Testis (tissue), 2 donors: ENCODE data around the gene VIL1.

ENCODE experiments used
- POLR2A ChIP-seq: fragments of 450-650 bp; IDR thresholded peaks from one replicate; pipeline ENCODE4 v1.6.1; 2017; ENCODE audit warnings: antibody characterized with exemption, mild to moderate bottlenecking, moderate library complexity
- TF ChIP-seq, protein P1 (sequence below), 3 experiments: fragments of 450-650 bp in 2 of 3; fragments of 200-600 bp in 1 of 3; sonication (generic) in 1 of 3; IDR thresholded peaks; one replicate each; pipeline ENCODE4 v1.5.1; 2016 to 2019; ENCODE audit warnings: antibody characterized with exemption in 3 of 3, mild to moderate bottlenecking in 2 of 3, moderate library complexity in 1 of 3

DNA sequence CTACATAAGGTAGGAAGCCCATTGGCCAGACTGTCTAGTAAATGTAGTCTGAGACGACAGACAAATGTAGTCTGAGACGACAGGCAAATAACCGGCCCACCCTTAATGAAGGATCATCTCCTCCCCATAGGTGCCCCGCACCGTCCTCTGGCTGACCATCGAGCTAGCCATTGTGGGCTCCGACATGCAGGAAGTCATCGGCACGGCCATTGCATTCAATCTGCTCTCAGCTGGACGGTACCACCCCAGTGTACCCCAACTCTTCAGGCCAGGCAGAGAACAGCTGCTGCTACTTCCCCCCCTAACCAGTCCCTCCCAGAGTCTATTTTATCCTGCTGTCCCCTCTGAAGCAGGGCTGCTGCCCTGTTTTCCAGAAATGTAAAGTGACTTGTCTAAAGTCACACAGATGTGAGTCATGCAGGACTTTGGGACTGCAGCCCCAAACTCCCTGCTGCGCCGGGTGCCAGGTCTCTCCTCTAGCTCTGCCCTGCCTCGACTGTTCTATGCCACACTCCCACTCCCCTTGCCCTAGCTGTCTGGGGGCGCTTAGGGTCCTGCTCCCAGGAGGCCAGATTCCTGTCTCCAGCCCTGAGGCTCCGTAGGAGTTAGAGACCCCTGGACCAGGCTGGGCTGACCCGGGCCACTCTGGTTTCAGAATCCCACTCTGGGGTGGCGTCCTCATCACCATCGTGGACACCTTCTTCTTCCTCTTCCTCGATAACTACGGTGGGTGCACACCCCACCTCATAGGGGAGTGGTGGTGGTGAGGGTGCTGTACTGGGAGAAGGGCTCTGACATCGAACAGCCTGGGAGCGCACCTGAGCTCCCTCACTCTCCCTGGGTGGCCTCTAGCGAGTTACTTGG, 32.2 kb upstream of the VIL1 start:
- TF ChIP-seq, protein P1, sequence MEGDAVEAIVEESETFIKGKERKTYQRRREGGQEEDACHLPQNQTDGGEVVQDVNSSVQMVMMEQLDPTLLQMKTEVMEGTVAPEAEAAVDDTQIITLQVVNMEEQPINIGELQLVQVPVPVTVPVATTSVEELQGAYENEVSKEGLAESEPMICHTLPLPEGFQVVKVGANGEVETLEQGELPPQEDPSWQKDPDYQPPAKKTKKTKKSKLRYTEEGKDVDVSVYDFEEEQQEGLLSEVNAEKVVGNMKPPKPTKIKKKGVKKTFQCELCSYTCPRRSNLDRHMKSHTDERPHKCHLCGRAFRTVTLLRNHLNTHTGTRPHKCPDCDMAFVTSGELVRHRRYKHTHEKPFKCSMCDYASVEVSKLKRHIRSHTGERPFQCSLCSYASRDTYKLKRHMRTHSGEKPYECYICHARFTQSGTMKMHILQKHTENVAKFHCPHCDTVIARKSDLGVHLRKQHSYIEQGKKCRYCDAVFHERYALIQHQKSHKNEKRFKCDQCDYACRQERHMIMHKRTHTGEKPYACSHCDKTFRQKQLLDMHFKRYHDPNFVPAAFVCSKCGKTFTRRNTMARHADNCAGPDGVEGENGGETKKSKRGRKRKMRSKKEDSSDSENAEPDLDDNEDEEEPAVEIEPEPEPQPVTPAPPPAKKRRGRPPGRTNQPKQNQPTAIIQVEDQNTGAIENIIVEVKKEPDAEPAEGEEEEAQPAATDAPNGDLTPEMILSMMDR (IDR thresholded peaks at IDR 0.05), result no peak
- no peak for TF ChIP-seq POLR2A
